GM12878 (cell line): ENCODE data around the gene DNAH17.

Experiments
- MXI1 ChIP-seq: fragments of 150-350 bp; IDR thresholded peaks from 2 replicates; pipeline ENCODE4 v1.6.1; 2011; ENCODE audit warnings: low read depth, mild to moderate bottlenecking, inconsistent platforms, low read length, improper control_type of control experiment
- TCF3 ChIP-seq: IDR thresholded peaks from 2 replicates; pipeline ENCODE4 v1.6.1; 2012; ENCODE audit warnings: low read depth, mild to moderate bottlenecking, low read length, borderline replicate concordance; ENCODE audit not compliant: insufficient read depth

GRCh38 chr17:78381601-78382232 lies 195.5 kb downstream of the DNAH17 start:
- TF ChIP-seq MXI1: no peak
- TF ChIP-seq TCF3: no peak
